ENCODE results near the gene C6orf120.

The C6orf120 gene

GRCh38 chr6:169714178-169714577 is 12.3 kb downstream of the C6orf120 start:
- H3K4me1 ChIP-seq (ENCODE audit: control insufficient read depth, insufficient read depth, low read length): no peaks in the 10 kb centered on the region
- no peak overlapping the region for H3K4me3 ChIP-seq (ENCODE audit: low read depth, low read length)
- H3K36me3 ChIP-seq (ENCODE audit: control insufficient read depth, insufficient read depth, low read length): no peaks in the 10 kb centered on the region
- H3K27me3 ChIP-seq (ENCODE audit: control insufficient read depth, insufficient read depth, low read length): no peaks in the 10 kb centered on the region
- no peak overlapping the region for H3K9ac ChIP-seq (ENCODE audit: low read depth, low read length)
- no peaks in the 10 kb centered on the region for H3K9me3 ChIP-seq (ENCODE audit: control insufficient read depth, insufficient read depth, low read length)

- Histone ChIP-seq H3K9ac (ENCODE audit: low read depth, low read length) (no peak overlapping the region), H3K4me1 (ENCODE audit: control insufficient read depth, insufficient read depth, low read length) (no peaks in the 10 kb centered on the region), H3K4me3 (ENCODE audit: low read depth, low read length) (no peak overlapping the region), H3K9me3 (ENCODE audit: control insufficient read depth, insufficient read depth, low read length) (no peaks in the 10 kb centered on the region), H3K36me3 (ENCODE audit: control insufficient read depth, insufficient read depth, low read length) (no peaks in the 10 kb centered on the region), H3K27me3 (ENCODE audit: control insufficient read depth, insufficient read depth, low read length) (no peaks in the 10 kb centered on the region)
Measured at GRCh38 chr6:169714595-169714994, 12.7 kb downstream of the C6orf120 start.

GRCh38 chr6:169719117-169719516 is 17.2 kb downstream of the C6orf120 start:
- Histone ChIP-seq H3K27me3 (ENCODE audit: control insufficient read depth, insufficient read depth, low read length) (peaks cover 14% of the 10 kb centered on the region), H3K4me1 (ENCODE audit: control insufficient read depth, insufficient read depth, low read length) (peaks cover 4% of the 10 kb centered on the region), H3K36me3 (ENCODE audit: control insufficient read depth, insufficient read depth, low read length) (no peaks in the 10 kb centered on the region), H3K4me3 (ENCODE audit: low read depth, low read length) (no peak overlapping the region), H3K9ac (ENCODE audit: low read depth, low read length) (no peak overlapping the region), H3K9me3 (ENCODE audit: control insufficient read depth, insufficient read depth, low read length) (no peaks in the 10 kb centered on the region)

- Histone ChIP-seq H3K36me3 (ENCODE audit: control insufficient read depth, insufficient read depth, low read length) (no peaks in the 10 kb centered on the region), H3K4me3 (ENCODE audit: low read depth, low read length) (no peak overlapping the region), H3K27me3 (ENCODE audit: control insufficient read depth, insufficient read depth, low read length) (peaks cover 14% of the 10 kb centered on the region), H3K4me1 (ENCODE audit: control insufficient read depth, insufficient read depth, low read length) (peaks cover 6% of the 10 kb centered on the region), H3K9ac (ENCODE audit: low read depth, low read length) (no peak overlapping the region), H3K9me3 (ENCODE audit: control insufficient read depth, insufficient read depth, low read length) (no peaks in the 10 kb centered on the region)
Measured at GRCh38 chr6:169720207-169720855, 18.4 kb downstream of the C6orf120 start.

GRCh38 chr6:169722362-169723199 is 20.7 kb downstream of the C6orf120 start:
- H3K4me3 ChIP-seq (ENCODE audit: low read depth, low read length): peak overlapping the region; percentile 89
- H3K4me1 ChIP-seq (ENCODE audit: control insufficient read depth, insufficient read depth, low read length): peaks cover 9% of the 10 kb centered on the region
- H3K9me3 ChIP-seq (ENCODE audit: control insufficient read depth, insufficient read depth, low read length): no peaks in the 10 kb centered on the region
- peaks cover 31% of the 10 kb centered on the region for H3K27me3 ChIP-seq (ENCODE audit: control insufficient read depth, insufficient read depth, low read length)
- H3K36me3 ChIP-seq (ENCODE audit: control insufficient read depth, insufficient read depth, low read length): no peaks in the 10 kb centered on the region
- peak overlapping the region; percentile 8 for H3K9ac ChIP-seq (ENCODE audit: low read depth, low read length)

GRCh38 chr6:169723200-169723909 is 21.4 kb downstream of the C6orf120 start:
- no peaks in the 10 kb centered on the region for H3K36me3 ChIP-seq (ENCODE audit: control insufficient read depth, insufficient read depth, low read length)
- H3K27me3 ChIP-seq (ENCODE audit: control insufficient read depth, insufficient read depth, low read length): peaks cover 34% of the 10 kb centered on the region
- peak overlapping the region; percentile 89 for H3K4me3 ChIP-seq (ENCODE audit: low read depth, low read length)
- H3K9ac ChIP-seq (ENCODE audit: low read depth, low read length): no peak overlapping the region
- H3K9me3 ChIP-seq (ENCODE audit: control insufficient read depth, insufficient read depth, low read length): no peaks in the 10 kb centered on the region
- H3K4me1 ChIP-seq (ENCODE audit: control insufficient read depth, insufficient read depth, low read length): peaks cover 9% of the 10 kb centered on the region

GRCh38 chr6:169723991-169724493 is 22.1 kb downstream of the C6orf120 start:
- H3K9me3 ChIP-seq (ENCODE audit: control insufficient read depth, insufficient read depth, low read length): no peaks in the 10 kb centered on the region
- H3K9ac ChIP-seq (ENCODE audit: low read depth, low read length): no peak overlapping the region
- peaks cover 34% of the 10 kb centered on the region for H3K27me3 ChIP-seq (ENCODE audit: control insufficient read depth, insufficient read depth, low read length)
- no peak overlapping the region for H3K4me3 ChIP-seq (ENCODE audit: low read depth, low read length)
- H3K4me1 ChIP-seq (ENCODE audit: control insufficient read depth, insufficient read depth, low read length): peaks cover 9% of the 10 kb centered on the region
- H3K36me3 ChIP-seq (ENCODE audit: control insufficient read depth, insufficient read depth, low read length): no peaks in the 10 kb centered on the region

- Histone ChIP-seq H3K4me3 (ENCODE audit: low read depth, low read length) (peak within 1 kb of the TSS; percentile 89), H3K36me3 (ENCODE audit: control insufficient read depth, insufficient read depth, low read length) (no peaks in the 10 kb centered on the region), H3K9me3 (ENCODE audit: control insufficient read depth, insufficient read depth, low read length) (no peaks in the 10 kb centered on the region), H3K27me3 (ENCODE audit: control insufficient read depth, insufficient read depth, low read length) (peaks cover 34% of the 10 kb centered on the region), H3K4me1 (ENCODE audit: control insufficient read depth, insufficient read depth, low read length) (peaks cover 9% of the 10 kb centered on the region), H3K9ac (ENCODE audit: low read depth, low read length) (peak within 1 kb of the TSS; percentile 87)
Measured at GRCh38 chr6:169724494-169725124, 22.7 kb downstream of the C6orf120 start, which contains the start of gene PHF10. TSS of gene PHF10 (minus strand) at chr6:169724500. CDS start at chr6:169723931, 569 bp downstream.

- Histone ChIP-seq H3K4me1 (ENCODE audit: control insufficient read depth, insufficient read depth, low read length) (peaks cover 9% of the 10 kb centered on the region), H3K27me3 (ENCODE audit: control insufficient read depth, insufficient read depth, low read length) (peaks cover 34% of the 10 kb centered on the region), H3K4me3 (ENCODE audit: low read depth, low read length) (peak overlapping the region; percentile 77), H3K9me3 (ENCODE audit: control insufficient read depth, insufficient read depth, low read length) (no peaks in the 10 kb centered on the region), H3K9ac (ENCODE audit: low read depth, low read length) (peak overlapping the region; percentile 87), H3K36me3 (ENCODE audit: control insufficient read depth, insufficient read depth, low read length) (no peaks in the 10 kb centered on the region)
Measured at GRCh38 chr6:169725125-169726048, 23.5 kb downstream of the C6orf120 start.

GRCh38 chr6:169726049-169726400 is 24.1 kb downstream of the C6orf120 start:
- Histone ChIP-seq H3K9me3 (ENCODE audit: control insufficient read depth, insufficient read depth, low read length) (no peaks in the 10 kb centered on the region), H3K36me3 (ENCODE audit: control insufficient read depth, insufficient read depth, low read length) (no peaks in the 10 kb centered on the region), H3K4me1 (ENCODE audit: control insufficient read depth, insufficient read depth, low read length) (peaks cover 9% of the 10 kb centered on the region), H3K27me3 (ENCODE audit: control insufficient read depth, insufficient read depth, low read length) (peaks cover 36% of the 10 kb centered on the region), H3K9ac (ENCODE audit: low read depth, low read length) (no peak overlapping the region), H3K4me3 (ENCODE audit: low read depth, low read length) (no peak overlapping the region)
